Prostate gland (tissue), 2 donors: ENCODE results near the gene DNAJB13.

ENCODE experiments used
- CTCF ChIP-seq, 4 experiments: fragments of 200-600 bp in 2 of 4; fragments of 450-650 bp in 2 of 4; sonication (generic) in 2 of 4; IDR thresholded peaks; 1 replicate in 3 of 4; 2 replicates in 1 of 4; pipeline ENCODE4 v1.5.1; 2016 to 2019; ENCODE audit warnings: antibody characterized with exemption in 4 of 4, mild to moderate bottlenecking in 2 of 4, moderate library complexity in 2 of 4
- POLR2AphosphoS5 ChIP-seq: sonication (generic); formaldehyde crosslinking; IDR thresholded peaks from one replicate; pipeline ENCODE4 v1.6.1; 2017; ENCODE audit warnings: antibody characterized with exemption

GRCh38 chr11:73977856-73978519 is 27.2 kb downstream of the DNAJB13 start:
- no peak for TF ChIP-seq CTCF (IDR thresholded peaks at IDR 0.05)
- no peak for TF ChIP-seq POLR2AphosphoS5
